ENCODE data around the gene PRRC2B.

The PRRC2B gene

DNA sequence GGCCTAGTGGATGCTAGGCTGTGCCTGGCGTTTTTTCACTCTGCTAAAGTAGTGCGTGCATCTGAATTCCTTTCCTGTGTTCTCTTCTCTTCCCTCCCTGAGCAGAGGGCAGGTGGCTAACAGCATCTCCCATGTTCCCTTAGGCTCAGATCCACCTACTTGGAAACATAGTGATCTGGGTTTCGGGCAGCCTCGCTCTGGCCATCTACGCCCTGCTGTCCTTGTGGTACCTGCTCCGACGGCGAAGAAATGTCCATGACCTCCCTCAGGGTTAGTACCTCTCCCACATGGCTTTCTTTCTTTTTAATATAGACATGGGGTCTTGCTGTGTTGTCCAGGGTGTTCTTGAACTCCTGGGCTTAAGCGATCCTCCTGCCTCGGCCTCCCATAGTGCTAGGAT lies 127.3 kb downstream of the PRRC2B start:
- Histone ChIP-seq H3K27me3 (ENCODE audit: insufficient read depth, low read length) (no peaks in the 10 kb centered on the region), H3K9me3 (ENCODE audit: insufficient read depth, low read depth, low read length) (no peaks in the 10 kb centered on the region), H3K27ac (ENCODE audit: low read depth, low read length) (no peak overlapping the region), H3K4me1 (ENCODE audit: insufficient read depth, low read length) (no peaks in the 10 kb centered on the region), H3K4me3 (ENCODE audit: low read length) (no peak overlapping the region), H3K36me3 (ENCODE audit: insufficient read depth, low read length) (peaks cover 96% of the 10 kb centered on the region), H3K9ac (ENCODE audit: low read depth, low read length) (no peak overlapping the region)
- 95% methylated on average over 10 of the region's 10 CpGs for WGBS

DNA sequence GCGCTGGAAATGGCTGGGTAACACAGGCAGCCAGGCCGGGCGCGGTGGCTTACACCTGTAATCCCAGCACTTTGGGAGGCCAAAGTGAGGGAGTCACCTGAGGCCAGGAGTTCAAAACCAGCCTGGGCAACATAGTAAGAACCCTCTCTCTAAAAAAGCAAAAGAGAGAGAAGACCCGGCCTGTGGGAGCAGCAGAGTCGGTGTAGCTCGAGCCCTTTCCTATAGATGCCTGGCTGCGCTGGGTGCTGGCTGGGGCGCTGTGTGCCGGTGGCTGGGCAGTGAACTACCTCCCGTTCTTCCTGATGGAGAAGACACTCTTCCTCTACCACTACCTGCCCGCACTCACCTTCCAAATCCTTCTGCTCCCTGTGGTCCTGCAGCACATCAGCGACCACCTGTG lies 127.9 kb downstream of the PRRC2B start:
- Histone ChIP-seq H3K9ac (ENCODE audit: low read depth, low read length) (no peak overlapping the region), H3K4me3 (ENCODE audit: low read length) (no peak overlapping the region), H3K27ac (ENCODE audit: low read depth, low read length) (no peak overlapping the region), H3K27me3 (ENCODE audit: insufficient read depth, low read length) (no peaks in the 10 kb centered on the region), H3K36me3 (ENCODE audit: insufficient read depth, low read length) (peaks cover 94% of the 10 kb centered on the region), H3K4me1 (ENCODE audit: insufficient read depth, low read length) (no peaks in the 10 kb centered on the region), H3K9me3 (ENCODE audit: insufficient read depth, low read depth, low read length) (no peaks in the 10 kb centered on the region)
- WGBS, result 94% methylated on average over 13 of the region's 13 CpGs

DNA sequence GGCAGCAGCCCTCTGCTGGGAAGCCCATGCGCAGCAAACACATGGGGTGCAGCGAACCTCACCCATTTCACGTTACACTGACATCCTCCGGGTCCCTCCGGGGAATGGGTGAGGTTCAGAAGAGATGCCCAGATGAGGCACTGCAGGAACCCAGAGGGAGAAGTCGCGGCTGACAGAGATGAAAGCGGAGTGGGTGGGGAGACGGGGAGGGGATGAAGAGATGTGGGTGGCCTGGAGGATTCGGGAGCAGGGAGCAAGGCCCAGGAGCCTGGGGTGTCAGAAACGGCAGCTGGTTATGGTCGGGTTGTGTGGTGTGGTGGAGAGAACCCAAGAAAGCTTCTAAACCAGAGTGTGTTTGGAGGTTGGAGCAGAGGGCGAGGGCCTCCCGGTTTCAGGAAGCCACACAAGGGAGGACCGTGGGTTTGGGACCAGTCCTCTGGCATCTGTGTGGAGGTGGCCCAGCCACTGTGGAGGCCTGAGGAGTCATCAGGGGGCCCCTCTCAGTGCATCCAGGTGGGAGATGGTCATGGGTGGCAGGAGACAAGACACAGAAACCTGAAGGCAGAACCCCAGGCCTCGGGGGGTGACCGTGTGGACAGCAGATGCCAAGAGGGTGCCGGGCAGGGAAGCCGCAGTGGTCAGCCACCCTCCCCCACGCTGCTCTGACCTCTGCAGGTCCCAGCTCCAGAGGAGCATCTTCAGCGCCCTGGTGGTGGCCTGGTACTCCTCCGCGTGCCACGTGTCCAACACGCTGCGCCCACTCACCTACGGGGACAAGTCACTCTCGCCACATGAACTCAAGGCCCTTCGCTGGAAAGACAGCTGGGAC lies 128.6 kb downstream of the PRRC2B start:
- H3K9me3 ChIP-seq (ENCODE audit: insufficient read depth, low read depth, low read length), result no peaks in the 10 kb centered on the region
- no peaks in the 10 kb centered on the region for H3K27me3 ChIP-seq (ENCODE audit: insufficient read depth, low read length)
- H3K4me1 ChIP-seq (ENCODE audit: insufficient read depth, low read length), result no peaks in the 10 kb centered on the region
- WGBS, result 96% methylated on average over 29 of the region's 29 CpGs
- H3K4me3 ChIP-seq (ENCODE audit: low read length), result no peak overlapping the region
- peaks cover 94% of the 10 kb centered on the region for H3K36me3 ChIP-seq (ENCODE audit: insufficient read depth, low read length)
- H3K27ac ChIP-seq (ENCODE audit: low read depth, low read length), result no peak overlapping the region
- no peak overlapping the region for H3K9ac ChIP-seq (ENCODE audit: low read depth, low read length)

DNA sequence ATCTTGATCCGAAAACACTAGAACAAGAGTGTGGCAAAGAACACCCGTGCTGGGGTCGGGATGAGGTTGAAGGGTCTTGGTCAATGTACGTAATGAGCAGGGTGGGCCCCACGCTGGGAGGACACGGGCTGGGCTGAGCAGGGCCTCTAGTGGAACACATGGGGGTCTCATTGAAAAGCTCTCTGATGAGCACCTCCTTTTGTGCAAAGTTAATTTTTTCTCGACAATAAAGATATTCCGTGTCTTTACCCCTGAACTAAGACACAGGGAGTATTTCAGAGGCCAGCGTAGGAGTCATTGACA lies 129.2 kb downstream of the PRRC2B start:
- H3K27me3 ChIP-seq (ENCODE audit: insufficient read depth, low read length), result no peaks in the 10 kb centered on the region
- no peak overlapping the region for H3K4me3 ChIP-seq (ENCODE audit: low read length)
- peaks cover 94% of the 10 kb centered on the region for H3K36me3 ChIP-seq (ENCODE audit: insufficient read depth, low read length)
- no peaks in the 10 kb centered on the region for H3K4me1 ChIP-seq (ENCODE audit: insufficient read depth, low read length)
- 95% methylated on average over 9 of the region's 9 CpGs for WGBS
- no peak overlapping the region for H3K27ac ChIP-seq (ENCODE audit: low read depth, low read length)
- H3K9me3 ChIP-seq (ENCODE audit: insufficient read depth, low read depth, low read length), result no peaks in the 10 kb centered on the region
- no peak overlapping the region for H3K9ac ChIP-seq (ENCODE audit: low read depth, low read length)

DNA sequence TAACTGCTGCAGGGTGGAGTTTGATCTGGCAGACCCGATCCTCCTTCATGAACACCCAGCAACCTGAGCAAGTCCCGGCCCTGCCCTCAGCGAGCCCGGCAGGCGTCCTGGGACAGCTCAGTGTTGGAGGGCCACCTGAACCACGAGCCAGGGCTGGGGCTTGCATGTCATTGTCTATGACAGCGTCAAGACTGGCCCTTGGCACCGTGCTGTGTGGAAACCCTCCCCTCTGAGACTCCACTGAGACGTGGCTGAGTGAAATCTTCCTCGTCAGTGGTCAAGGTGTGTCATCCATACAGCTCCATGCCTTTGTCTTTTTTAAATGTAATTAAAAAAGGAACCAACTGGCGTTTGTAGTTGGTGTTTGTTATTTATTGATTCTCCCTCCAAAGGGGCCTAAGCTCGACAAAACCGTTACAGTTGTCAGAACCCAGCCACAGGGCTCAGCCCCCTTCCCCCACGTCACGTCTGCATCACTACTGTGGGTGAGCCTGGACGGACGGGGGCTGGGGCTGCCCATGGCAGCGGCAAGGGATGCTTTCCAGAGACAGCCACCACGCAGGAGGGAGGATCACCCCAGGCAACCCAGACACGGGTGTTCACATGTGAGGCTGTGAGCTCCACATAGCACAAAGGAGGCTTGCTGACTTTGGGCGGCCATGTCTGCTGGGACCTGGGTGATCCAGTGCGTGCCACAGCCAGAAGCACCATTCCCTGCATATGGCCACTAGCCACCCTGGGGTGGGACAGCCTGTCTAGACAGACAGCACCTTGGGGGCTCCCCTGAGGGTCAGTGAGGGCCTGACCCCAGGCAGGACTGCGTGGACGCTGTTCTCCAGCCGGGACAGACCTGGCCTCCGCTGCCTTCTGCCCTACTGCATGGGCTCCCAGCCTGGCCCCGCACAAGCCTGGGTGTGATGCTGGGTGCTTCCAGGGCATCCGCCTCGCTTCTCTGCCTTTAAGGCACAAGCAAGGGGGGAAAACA lies 129.9 kb downstream of the PRRC2B start:
- Histone ChIP-seq H3K9ac (ENCODE audit: low read depth, low read length) (no peak overlapping the region), H3K27ac (ENCODE audit: low read depth, low read length) (no peak overlapping the region), H3K4me3 (ENCODE audit: low read length) (no peak overlapping the region), H3K9me3 (ENCODE audit: insufficient read depth, low read depth, low read length) (no peaks in the 10 kb centered on the region), H3K27me3 (ENCODE audit: insufficient read depth, low read length) (no peaks in the 10 kb centered on the region), H3K4me1 (ENCODE audit: insufficient read depth, low read length) (no peaks in the 10 kb centered on the region), H3K36me3 (ENCODE audit: insufficient read depth, low read length) (peaks cover 94% of the 10 kb centered on the region)
- WGBS, result 92% methylated on average over 29 of the region's 29 CpGs

DNA sequence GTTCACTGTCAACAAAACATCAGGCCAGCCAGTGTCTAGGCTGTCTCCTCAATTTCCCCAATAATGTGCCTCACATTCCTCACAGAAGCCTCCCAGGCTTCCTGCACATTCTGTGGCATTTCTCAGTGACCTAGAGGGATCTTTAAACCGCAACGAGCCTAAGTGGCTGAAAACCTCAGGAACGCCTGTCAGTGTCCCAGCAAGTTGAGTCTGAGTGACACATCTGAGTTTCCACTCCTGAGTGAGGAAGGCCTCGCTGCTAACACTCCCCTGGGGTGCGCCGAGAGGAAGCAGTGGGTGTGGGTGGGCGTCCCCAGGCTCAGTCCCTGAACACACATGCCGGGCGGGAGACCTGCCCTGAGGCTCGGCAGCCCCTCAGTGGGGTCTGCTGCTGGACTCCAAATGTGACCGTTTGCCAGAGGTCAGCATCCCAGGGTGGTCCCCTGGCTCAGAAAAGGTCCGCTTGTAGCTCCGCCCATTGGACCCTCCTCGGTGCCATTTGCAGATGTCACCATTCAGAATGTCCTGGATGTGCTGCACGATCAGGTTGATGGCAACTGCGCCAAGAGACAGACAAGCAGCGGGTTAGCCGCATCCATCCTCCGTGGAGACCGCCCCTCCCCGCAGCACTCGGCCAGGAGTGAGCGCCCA lies 130.9 kb downstream of the PRRC2B start:
- H3K4me1 ChIP-seq (ENCODE audit: insufficient read depth, low read length), result no peaks in the 10 kb centered on the region; the same call in 1 of the 2 replicates
- WGBS, result 95% methylated on average over 23 of the region's 23 CpGs
- no peak overlapping the region for H3K27ac ChIP-seq (ENCODE audit: low read depth, low read length)
- H3K9me3 ChIP-seq (ENCODE audit: insufficient read depth, low read depth, low read length), result no peaks in the 10 kb centered on the region
- no peak overlapping the region for H3K9ac ChIP-seq (ENCODE audit: low read depth, low read length)
- H3K36me3 ChIP-seq (ENCODE audit: insufficient read depth, low read length), result peaks cover 94% of the 10 kb centered on the region
- no peaks in the 10 kb centered on the region for H3K27me3 ChIP-seq (ENCODE audit: insufficient read depth, low read length)
- no peak overlapping the region for H3K4me3 ChIP-seq (ENCODE audit: low read length)

DNA sequence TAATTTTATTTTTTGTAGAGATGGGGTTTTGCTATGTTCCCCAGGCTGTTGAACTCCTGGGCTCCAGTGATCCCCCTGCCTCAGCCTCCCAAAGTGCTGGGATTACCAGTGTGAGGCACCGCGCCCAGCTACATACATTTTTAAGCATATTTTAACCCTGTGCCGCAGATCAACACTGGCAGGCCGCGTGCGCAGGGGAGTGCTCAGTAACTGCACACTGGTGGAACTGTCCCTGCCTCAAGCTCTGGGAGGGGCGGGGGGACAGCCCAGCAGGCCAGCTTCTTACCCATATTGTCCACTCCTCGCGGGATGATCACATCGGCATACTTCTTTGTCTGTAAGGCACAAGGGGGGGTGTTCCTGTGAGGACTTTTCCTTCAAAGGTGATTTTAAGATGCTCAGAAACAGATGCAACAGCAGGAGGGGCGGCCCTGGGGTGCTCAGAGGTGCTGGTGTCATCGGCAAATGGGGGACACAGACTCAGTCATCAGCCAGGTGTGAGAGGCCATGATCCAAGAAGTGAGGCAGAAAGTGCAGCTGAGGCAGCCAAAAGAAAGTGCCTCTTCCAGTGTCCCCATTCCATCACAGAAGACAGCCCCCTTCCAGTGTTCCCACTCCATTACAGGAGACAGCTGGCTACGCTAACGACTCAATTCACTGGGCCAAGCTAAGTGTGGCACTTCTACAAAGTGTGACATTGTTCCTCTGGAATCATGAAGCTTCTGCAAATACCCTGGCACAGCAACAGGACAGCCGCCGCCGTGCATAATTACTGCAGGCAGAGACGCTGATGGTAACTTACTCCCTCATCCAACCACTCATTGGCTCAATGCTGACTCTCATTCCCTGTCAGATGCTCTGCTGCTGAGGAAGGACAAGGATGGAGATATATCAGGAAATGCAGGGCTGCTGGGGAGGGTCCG lies 132.0 kb downstream of the PRRC2B start:
- 90% methylated on average over 19 of the region's 19 CpGs for WGBS
- no peak overlapping the region for H3K4me3 ChIP-seq (ENCODE audit: low read length)
- H3K27me3 ChIP-seq (ENCODE audit: insufficient read depth, low read length), result no peaks in the 10 kb centered on the region
- H3K9me3 ChIP-seq (ENCODE audit: insufficient read depth, low read depth, low read length), result no peaks in the 10 kb centered on the region
- H3K27ac ChIP-seq (ENCODE audit: low read depth, low read length), result no peak overlapping the region
- no peaks in the 10 kb centered on the region; the same call in 1 of the 2 replicates for H3K4me1 ChIP-seq (ENCODE audit: insufficient read depth, low read length)
- H3K9ac ChIP-seq (ENCODE audit: low read depth, low read length), result no peak overlapping the region
- peaks cover 89% of the 10 kb centered on the region for H3K36me3 ChIP-seq (ENCODE audit: insufficient read depth, low read length)

DNA sequence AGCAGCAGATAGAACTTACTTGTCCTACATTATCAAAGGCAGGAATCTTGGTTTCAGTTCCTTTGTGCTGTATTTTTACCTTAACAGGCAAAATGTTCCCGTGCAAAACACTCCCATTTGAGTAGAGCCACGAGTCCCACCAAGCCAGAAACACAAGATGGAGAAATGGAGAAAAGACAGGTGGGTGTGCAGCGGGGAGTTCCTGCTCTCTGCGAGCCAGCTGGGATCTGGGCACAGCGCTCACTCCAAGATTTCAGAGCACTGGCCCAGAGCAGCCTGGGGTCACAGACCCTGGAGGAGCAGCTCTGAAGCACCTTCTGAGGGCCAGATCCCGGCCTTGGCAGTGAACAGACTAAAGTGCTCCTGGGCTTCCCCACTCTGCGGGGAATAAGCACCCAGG lies 134.3 kb downstream of the PRRC2B start:
- no peaks in the 10 kb centered on the region for H3K27me3 ChIP-seq (ENCODE audit: insufficient read depth, low read length)
- no peak overlapping the region for H3K4me3 ChIP-seq (ENCODE audit: low read length)
- 95% methylated on average over 7 of the region's 7 CpGs for WGBS
- no peaks in the 10 kb centered on the region; the same call in 1 of the 2 replicates for H3K4me1 ChIP-seq (ENCODE audit: insufficient read depth, low read length)
- no peak overlapping the region for H3K27ac ChIP-seq (ENCODE audit: low read depth, low read length)
- no peaks in the 10 kb centered on the region for H3K9me3 ChIP-seq (ENCODE audit: insufficient read depth, low read depth, low read length)
- H3K9ac ChIP-seq (ENCODE audit: low read depth, low read length), result no peak overlapping the region
- H3K36me3 ChIP-seq (ENCODE audit: insufficient read depth, low read length), result peaks cover 67% of the 10 kb centered on the region

DNA sequence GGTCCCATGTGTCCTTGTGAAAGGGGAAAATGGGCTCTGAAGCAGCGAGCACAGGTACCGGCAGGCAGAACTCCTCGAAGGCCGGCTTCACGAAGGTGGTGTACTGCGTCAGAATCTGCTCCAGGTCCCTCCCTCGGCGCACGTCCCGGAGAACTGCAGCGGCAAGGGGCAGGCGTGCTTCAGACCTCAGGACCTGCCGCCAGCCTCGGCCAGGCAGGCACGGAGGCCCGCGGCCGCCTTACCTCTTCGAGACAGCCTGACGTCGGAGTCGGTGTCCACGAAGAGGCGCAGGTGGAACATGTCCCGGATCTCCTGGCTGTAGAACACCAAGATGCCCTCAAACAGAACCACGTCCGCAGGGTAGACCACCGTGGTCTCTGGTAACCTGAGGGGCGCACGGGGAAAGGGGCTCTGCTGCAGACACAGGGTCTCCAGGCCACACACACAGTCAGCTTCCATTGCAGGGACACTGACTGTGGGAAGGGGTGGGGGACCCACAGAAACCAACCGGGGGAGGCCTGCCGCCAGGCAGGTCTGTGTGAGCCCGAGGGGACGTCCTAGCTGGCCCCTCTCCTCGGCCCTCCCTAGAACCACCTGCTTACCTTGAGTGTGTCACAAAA lies 135.1 kb downstream of the PRRC2B start:
- Histone ChIP-seq H3K4me3 (ENCODE audit: low read length) (no peak overlapping the region), H3K27ac (ENCODE audit: low read depth, low read length) (no peak overlapping the region), H3K9ac (ENCODE audit: low read depth, low read length) (no peak overlapping the region), H3K9me3 (ENCODE audit: insufficient read depth, low read depth, low read length) (no peaks in the 10 kb centered on the region), H3K27me3 (ENCODE audit: insufficient read depth, low read length) (no peaks in the 10 kb centered on the region), H3K36me3 (ENCODE audit: insufficient read depth, low read length) (peaks cover 60% of the 10 kb centered on the region), H3K4me1 (ENCODE audit: insufficient read depth, low read length) (no peaks in the 10 kb centered on the region; the same call in 1 of the 2 replicates)
- WGBS, result 96% methylated on average over 35 of the region's 35 CpGs

Data from HUES64 (cell line).